Mucosa of descending colon (tissue), 3 donors: ENCODE measurements around the gene AARSD1. TPM values are rescaled to one million over a fixed set of nuclear protein-coding genes. Genes with fewer than 3 reads are reported as not detected.
A peak's percentile ranks its signal among the peaks of the same experiment; 100 is the strongest.
"Not testable (repeated sequence)": the region's sequence is repeated elsewhere in the genome, so short reads cannot be mapped to it uniquely, and the experiment has no call there.

ENCODE experiments used
- ATAC-seq: fragments of 200-7000 bp; cut with Tn5 transposase; one replicate; pipeline ENCODE4 v1.9.1; 2020; ENCODE audit warnings: mild to moderate bottlenecking, moderate library complexity
- DNase-seq, 3 donors: peaks; one replicate each; pipeline ENCODE4 v3.0.0-alpha.2; 2020
- H3K36me3 ChIP-seq: fragments of 200-600 bp; one replicate; pipeline ENCODE4 v1.8.0; 2021; ENCODE audit warnings: low read depth, mild to moderate bottlenecking
- H3K4me1 ChIP-seq: fragments of 200-600 bp; one replicate; pipeline ENCODE4 v1.8.0; 2021; ENCODE audit warnings: low read depth, mild to moderate bottlenecking
- H3K4me3 ChIP-seq: fragments of 200-600 bp; one replicate; pipeline ENCODE4 v1.8.0; 2021; ENCODE audit warnings: mild to moderate bottlenecking
- H3K9me3 ChIP-seq: fragments of 200-600 bp; one replicate; pipeline ENCODE4 v1.8.0; 2021; ENCODE audit warnings: mild to moderate bottlenecking
- intact Hi-C, 2 donors: fragments of 100-400 bp; cut with DNase I in 1 of 2; cut with micrococcal nuclease in 1 of 2; formaldehyde crosslinking; loops; one replicate each; pipeline versions ENCODE4 v1.11.0 to v1.11.1; 2022; cut with DNase I, micrococcal nuclease
- total RNA-seq, 3 donors: library from RNA; stranded (reverse); fragmentation: NEBNext Ultra II Directional in 2 of 3; extraction: Animal tissue kit (Norgen Biotek cat#: 25700) in 2 of 3; gene quantifications; one replicate each; pipeline versions ENCODE4 v1.2.1 to v1.2.4, GENCODE V29; 2021 to 2023
- TF ChIP-seq, protein P1 (sequence below): fragments of 200-600 bp; IDR thresholded peaks from one replicate; pipeline ENCODE4 v1.8.0; 2022; ENCODE audit warnings: antibody characterized with exemption, mild to moderate bottlenecking
- donor health status: DM: no; HTN: no; CAD: no; lungs with moderate emphysema.
- donor health status: DM: no; HTN: no; CAD: no.
- donor health status: DM: no; HTN: yes; CAD: no.

AARSD1 gene
- total RNA-seq, 3 donors from 2014 or later, result 25.9 to 30.7 (median 29.4) TPM

DNA sequence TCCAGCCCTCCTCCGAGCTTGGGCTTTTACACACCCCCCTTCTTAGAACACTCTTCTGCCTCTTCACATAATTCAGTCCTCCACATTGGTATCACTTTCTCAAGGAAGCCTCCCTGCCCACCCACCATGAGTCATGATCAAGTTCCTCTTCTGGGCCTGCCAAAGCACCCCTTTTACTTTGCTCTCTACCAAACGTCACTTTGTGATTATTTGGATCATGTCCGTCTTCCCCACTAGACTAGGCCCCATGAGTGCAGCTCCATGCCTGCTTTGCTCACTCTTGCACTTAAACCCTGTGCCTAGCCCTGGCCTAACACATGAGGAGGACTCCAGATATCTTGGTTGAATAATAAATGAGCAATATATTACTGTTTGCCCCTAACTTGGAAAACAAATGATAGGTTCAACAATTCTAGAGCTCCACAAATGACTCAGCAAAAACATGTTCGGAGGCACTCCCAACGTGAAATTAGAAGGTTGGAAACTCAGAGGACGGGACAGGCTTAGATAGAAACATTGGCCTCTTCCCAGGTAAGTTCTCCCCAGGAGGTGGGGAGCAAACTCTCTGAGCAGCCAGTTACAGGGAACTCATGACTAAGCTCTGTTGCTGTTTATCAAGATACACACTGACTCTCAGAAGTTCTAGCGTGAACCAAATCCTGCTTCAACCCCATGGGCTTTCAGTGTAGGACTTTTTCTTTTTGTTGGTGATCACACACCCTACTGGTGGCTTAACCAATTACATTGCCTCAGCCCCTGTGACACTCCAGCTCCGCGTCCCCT is 35.3 kb downstream of the AARSD1 start:
- Histone ChIP-seq H3K4me3 (no peak overlapping the region), H3K9me3 (no peaks in the 10 kb centered on the region), H3K36me3 (no peaks in the 10 kb centered on the region), H3K4me1 (no peaks in the 10 kb centered on the region)
- TF ChIP-seq, protein P1, sequence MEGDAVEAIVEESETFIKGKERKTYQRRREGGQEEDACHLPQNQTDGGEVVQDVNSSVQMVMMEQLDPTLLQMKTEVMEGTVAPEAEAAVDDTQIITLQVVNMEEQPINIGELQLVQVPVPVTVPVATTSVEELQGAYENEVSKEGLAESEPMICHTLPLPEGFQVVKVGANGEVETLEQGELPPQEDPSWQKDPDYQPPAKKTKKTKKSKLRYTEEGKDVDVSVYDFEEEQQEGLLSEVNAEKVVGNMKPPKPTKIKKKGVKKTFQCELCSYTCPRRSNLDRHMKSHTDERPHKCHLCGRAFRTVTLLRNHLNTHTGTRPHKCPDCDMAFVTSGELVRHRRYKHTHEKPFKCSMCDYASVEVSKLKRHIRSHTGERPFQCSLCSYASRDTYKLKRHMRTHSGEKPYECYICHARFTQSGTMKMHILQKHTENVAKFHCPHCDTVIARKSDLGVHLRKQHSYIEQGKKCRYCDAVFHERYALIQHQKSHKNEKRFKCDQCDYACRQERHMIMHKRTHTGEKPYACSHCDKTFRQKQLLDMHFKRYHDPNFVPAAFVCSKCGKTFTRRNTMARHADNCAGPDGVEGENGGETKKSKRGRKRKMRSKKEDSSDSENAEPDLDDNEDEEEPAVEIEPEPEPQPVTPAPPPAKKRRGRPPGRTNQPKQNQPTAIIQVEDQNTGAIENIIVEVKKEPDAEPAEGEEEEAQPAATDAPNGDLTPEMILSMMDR, result peak; percentile 26
- peak in 1 of 3 donors; percentile 58 for DNase-seq
- intact Hi-C loops, result no loop called here
- ATAC-seq, result peak; percentile 88

DNA sequence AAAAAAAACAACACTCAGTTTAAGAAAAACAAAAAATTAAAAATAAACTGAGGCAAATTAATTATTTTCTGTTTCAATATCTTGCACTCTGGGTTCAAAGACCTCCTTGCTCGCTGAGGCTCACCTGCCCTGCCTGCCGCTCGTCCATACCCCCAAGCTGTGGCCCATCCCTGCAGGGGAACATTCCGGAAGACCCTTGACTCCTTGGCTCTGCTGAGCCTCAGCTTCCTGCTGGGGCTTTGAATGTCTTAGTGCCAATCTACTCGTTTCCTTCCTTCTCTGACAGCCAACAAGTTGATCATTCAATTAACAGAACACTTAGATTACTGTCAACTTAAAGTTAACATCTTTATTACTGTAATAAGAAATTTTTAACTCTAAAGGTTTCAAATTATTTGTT is 39.4 kb downstream of the AARSD1 start:
- Histone ChIP-seq H3K9me3 (no peaks in the 10 kb centered on the region), H3K4me1 (no peaks in the 10 kb centered on the region), H3K36me3 (no peaks in the 10 kb centered on the region), H3K4me3 (no peak overlapping the region)
- DNase-seq (no peak), ATAC-seq (no peak)
- TF ChIP-seq, protein P1, result no peak
- intact Hi-C loops, result no loop called here

DNA sequence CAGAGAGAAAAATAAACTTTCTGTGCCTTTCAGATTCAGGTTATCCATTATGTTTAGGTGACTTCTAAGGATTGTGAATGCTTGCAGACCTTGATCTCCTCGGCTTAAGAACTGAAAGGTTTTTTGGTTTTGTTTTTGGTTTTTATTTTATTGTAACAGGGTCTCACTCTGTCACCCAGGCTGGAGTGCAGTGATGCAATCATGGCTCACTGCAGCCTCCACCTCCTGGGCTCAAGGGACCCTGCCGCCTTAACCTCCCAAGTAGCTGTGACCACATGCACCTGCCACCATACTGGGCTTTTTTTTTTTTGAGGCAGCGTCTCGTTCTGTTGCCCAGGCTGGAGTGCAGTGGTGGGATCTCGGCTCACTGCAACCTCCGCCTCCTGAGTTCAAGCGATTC is 40.8 kb downstream of the AARSD1 start:
- H3K4me1 ChIP-seq, intact Hi-C loops, H3K9me3 ChIP-seq, H3K36me3 ChIP-seq, ATAC-seq, H3K4me3 ChIP-seq, DNase-seq: not testable (repeated sequence)

DNA sequence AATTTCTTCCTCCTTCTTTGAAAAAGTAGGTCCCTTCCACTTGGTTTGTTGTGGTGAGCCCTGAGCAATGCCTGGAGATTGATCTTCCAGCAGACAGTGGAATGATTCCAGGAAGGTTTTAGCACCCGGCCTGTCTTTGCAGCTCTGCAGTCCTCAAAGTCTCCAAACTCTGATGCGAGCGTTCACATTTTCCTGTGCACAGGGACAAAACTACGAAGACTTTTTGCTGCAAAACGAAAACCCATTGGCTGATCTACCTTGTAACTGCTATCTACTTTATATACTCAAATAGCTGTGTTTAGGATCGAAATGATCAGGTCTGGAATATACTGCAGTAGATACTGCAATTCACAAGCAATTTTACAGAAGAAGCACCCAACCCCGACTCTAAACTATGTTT is 42.0 kb downstream of the AARSD1 start:
- Histone ChIP-seq H3K4me1 (peaks cover 5% of the 10 kb centered on the region), H3K4me3 (no peak overlapping the region), H3K36me3 (no peaks in the 10 kb centered on the region), H3K9me3 (no peaks in the 10 kb centered on the region)
- TF ChIP-seq, protein P1, result no peak
- no peak for DNase-seq
- no peak for ATAC-seq
- intact Hi-C loops, result no loop called here

DNA sequence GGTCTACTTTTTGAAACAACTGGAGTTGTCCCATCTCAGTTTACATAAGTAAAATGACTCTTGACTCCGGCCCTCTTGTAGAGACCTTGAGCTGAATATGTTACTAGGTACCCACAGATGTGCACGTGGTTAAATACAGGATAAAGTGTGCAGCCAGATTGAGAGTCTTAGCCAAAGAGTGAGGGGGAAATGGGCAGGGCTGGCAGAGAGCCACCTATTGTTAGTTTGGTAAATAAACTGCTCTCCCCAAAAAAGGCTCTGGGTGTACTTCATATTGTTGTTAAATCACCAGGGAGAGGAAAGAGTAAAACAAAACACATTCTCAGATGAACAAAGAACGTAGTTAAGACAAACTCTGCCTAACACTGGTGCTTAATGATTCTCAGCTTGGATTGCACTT is 43.3 kb downstream of the AARSD1 start:
- Histone ChIP-seq H3K4me1 (peaks cover 5% of the 10 kb centered on the region), H3K4me3 (no peak overlapping the region), H3K36me3 (no peaks in the 10 kb centered on the region), H3K9me3 (no peaks in the 10 kb centered on the region)
- intact Hi-C loops, result no loop called here
- DNase-seq (no peak), ATAC-seq (no peak)
- TF ChIP-seq, protein P1, result no peak

DNA sequence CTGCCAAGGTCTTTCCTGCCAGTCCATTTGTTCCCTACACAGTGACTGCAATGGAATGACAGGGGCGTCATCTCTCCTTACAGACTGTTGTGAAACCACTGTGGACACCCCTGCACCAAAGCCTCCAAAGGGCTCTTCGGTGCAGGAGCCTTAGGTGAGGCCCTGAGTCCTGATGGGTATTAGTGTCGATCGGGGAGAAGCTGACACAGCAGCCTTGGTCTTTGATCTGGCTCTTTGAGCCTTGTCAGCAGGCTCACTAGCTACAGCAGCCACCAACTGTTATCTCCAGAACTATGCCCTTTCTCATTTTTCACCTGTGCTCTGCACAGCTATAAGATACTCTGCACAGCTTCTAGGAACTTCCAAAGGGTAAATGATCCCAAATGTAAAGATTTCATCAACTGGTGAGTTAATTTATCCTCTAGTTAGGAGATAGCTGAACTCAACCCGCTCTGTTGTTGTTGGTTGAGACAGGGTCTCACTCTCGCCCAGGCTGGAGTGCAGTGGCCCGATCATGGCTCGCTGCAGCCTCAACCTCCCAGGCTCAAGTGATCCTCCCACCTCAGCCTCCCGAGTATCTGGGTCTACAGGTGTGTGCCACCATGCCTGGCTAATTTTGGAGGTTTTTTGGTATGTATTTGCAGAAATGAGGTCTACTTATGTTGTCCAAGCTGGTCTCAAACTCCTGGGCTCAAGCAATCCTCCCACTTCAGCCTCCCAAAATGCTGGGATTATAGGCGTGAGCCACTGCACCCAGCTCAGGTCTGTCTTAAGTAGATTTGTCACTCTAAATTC is 44.0 kb downstream of the AARSD1 start:
- TF ChIP-seq, protein P1, result no peak

DNA sequence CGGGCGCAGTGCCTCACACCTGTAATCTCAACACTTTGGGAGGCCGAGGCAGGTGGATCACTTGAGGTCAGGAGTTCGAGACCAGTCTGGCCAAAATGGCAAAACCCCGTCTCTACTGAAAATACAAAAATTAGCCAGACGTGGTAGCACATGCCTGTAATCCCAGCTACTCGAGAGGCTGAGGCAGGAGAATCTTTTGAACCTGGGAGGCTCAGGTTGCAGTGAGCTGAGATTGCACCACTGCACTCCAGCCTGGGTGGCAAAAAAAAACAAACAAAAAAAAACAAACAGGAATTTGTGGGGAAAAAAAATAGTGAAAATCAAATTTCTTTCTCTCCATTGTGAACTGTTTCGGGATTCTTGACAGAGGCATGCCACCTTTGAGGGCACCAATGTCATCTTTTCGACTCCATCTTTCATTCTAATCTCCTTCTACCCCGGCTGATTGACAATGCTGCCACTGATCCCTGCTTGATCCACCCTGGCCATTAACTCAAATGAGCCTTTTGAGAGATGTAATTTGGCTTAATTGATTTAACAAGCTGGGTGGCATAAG is 44.7 kb downstream of the AARSD1 start:
- H3K36me3 ChIP-seq, H3K9me3 ChIP-seq, H3K4me1 ChIP-seq, intact Hi-C loops, H3K4me3 ChIP-seq, ATAC-seq, DNase-seq: not testable (repeated sequence)

More for the DNA sequence above, 44.0 kb downstream of the AARSD1 start:
- H3K4me3 ChIP-seq, result no peak overlapping the region
- intact Hi-C loops, result no loop called here
- ATAC-seq, result peak; percentile 7
- peaks cover 5% of the 10 kb centered on the region for H3K4me1 ChIP-seq
- H3K9me3 ChIP-seq, result no peaks in the 10 kb centered on the region
- no peaks in the 10 kb centered on the region for H3K36me3 ChIP-seq
- DNase-seq, result no peak
